GM19438 (cell line): ENCODE measurements around the gene JARID2.

Experiments
- ATAC-seq: cut with Tn5 transposase; IDR thresholded peaks from one replicate; pipeline ENCODE4 v1.9.1; 2021; ENCODE audit warnings: low read depth; ENCODE audit not compliant: unreplicated experiment

The JARID2 gene

GRCh38 chr6:15510536-15511247, 264.8 kb downstream of the JARID2 start:
- ATAC-seq, result no peak

- no peak for ATAC-seq
These were observed 265.6 kb downstream of the JARID2 start for GRCh38 chr6:15511248-15512125.

GRCh38 chr6:15512126-15512525, 266.3 kb downstream of the JARID2 start:
- no peak for ATAC-seq

DNA sequence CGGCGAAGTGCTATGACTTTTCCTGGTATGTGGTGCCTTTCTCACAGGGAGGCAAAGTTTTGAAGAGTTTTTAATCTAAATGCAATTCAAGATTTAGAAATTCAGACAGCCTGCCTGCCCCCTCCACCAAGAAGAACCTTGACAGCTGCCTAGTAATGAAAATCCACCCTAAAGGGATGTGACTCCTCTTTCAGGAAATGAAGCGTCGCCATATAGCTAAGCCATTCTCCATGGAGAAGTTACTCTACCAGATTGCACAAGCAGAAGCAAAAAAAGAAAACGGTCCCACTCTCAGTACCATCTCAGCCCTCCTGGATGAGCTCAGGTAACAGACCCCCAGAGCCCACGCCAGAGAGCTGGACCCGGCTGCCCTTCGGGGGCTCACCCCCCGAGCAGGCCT, 266.9 kb downstream of the JARID2 start:
- no peak for ATAC-seq

GRCh38 chr6:15513131-15513771, 267.4 kb downstream of the JARID2 start:
- no peak for ATAC-seq

DNA sequence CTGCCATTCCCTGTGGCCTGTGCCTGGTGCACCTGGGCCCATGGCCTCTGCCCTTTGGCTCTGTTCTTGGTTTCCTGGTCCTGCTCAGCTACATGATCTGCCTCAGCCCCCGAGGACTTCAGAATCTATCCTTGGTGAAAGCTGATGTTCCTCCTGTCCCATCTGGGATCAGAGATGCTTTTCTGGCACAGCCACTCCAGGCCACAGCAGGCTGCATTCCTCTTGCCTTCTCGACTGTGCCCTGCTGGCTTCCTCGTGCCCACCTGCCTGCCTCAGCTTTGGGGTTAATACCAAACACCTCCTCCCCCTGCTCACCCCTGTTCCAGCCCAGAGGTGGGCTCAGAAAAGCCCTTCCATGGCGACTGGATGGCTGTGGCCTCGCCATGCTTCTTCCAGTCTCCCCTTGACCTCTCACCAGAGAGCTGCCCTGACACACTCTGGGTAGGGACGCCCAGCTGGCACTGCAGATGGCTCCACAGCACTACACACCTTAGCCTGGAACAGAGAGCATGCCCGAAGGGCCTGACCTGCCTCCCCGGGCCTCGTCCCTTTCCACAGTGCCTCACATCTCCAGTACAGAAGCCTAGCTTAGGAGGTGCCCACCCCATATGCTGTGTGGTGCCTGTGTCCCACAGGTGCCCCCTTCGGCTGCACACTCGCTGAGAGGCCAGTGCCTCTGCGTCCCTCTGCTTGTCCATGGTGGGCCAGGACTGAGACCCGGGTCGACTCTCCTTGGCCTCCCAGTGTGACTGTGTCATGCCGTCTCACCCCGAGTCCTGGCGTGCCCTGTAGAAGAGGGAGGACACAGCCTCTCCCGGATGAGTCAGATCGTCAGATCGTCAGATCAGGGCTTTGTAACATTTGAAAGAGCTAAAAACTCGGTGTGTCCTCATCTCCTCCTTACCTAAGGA, 268.2 kb downstream of the JARID2 start:
- no peak for ATAC-seq

DNA sequence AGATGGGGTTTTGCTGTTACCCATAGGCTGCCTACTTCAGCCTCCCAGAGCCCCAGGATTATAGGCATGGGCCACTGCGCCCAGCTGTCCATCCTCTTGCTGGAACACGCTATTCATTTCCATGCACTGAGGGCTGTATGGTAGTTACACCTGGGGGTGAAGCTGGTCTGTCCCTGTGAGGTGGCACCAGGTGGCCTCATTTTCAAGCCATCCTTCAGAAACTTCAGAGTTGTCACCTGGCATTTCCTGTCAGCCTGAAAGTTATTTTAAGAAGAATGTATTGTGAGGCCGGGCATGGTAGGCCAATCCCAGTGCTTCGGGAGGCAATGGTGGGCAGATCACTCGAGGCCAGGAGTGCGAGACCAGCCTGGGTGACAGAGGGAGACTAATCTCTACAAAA, 269.4 kb downstream of the JARID2 start:
- ATAC-seq, result no peak

- no peak for ATAC-seq
These were observed 269.9 kb downstream of the JARID2 start for GRCh38 chr6:15515660-15516375.

DNA sequence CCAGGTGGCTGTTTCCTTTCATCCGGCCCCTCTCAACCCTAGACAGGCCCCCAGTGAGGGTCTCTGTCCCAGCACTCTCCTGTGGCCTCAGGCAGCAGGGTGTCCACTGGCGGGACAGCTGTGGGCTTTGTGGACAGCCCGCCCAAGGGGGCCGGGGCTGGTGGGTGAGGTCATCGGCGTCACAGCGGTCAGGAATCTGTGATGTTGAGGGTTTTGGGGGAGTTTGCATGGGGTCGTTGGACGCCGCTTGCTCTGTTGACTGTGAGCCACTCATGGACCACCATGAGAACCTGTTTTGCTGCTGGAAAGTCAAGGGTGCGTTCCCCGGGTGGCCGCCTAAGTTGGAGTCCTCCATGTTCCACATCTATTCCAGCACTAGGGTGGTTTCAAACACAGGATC, 270.5 kb downstream of the JARID2 start:
- ATAC-seq, result no peak

DNA sequence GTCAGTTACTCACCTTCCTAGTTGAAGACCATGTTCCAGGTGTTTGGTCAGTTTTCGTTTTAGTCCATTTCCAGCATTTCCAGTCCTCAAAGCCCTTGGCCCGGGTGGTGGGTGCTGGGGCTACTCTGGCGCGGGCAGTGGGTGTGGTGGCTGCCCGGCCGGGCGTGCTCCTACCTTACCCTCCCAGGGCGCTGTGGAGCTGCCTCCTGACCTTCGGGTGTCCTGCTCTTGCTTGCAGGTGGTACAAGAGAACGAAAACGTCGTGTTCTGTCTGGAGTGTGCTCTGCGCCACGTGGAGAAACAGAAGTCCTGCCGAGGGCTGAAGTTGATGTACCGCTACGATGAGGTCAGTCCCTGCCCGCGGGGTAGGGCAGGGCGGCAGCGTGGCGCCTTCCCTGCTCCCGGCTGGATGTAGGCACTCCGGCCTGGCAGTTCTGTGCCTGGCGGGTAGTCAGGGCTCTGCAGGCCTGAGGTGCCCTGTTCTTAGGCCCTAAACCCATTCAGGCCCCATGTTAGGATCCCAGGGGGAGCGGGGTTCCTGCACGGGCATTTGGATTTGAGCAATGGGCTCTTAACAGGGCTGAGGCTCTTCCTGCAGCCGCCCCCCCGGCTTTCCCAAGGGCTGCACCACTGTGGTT, 271.2 kb downstream of the JARID2 start:
- ATAC-seq, result no peak

GRCh38 chr6:15517600-15517999, 271.7 kb downstream of the JARID2 start:
- no peak for ATAC-seq

GRCh38 chr6:15518057-15518456, 272.2 kb downstream of the JARID2 start:
- ATAC-seq, result no peak

DNA sequence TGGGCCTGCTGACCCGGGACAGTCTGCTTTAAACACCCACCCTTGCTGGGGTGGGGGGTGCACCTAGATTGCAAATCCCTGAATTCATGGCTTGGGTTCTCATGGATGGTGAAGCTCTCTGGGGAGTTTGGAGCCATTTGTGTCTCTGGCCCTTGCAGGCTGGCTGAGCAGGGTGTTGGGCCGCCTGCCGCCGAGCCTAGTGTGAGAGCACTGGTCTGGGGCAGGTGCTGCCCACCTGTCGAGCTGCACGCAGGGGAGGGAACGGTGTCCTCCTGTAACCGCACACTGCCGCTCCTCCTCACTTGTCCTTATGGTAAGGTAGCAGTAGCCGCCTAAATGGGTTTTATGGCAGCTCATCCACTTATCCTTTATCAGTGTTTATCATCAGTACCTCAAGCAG, 273.0 kb downstream of the JARID2 start:
- ATAC-seq, result no peak

- no peak for ATAC-seq
These were observed 273.8 kb downstream of the JARID2 start for GRCh38 chr6:15519681-15520080.

DNA sequence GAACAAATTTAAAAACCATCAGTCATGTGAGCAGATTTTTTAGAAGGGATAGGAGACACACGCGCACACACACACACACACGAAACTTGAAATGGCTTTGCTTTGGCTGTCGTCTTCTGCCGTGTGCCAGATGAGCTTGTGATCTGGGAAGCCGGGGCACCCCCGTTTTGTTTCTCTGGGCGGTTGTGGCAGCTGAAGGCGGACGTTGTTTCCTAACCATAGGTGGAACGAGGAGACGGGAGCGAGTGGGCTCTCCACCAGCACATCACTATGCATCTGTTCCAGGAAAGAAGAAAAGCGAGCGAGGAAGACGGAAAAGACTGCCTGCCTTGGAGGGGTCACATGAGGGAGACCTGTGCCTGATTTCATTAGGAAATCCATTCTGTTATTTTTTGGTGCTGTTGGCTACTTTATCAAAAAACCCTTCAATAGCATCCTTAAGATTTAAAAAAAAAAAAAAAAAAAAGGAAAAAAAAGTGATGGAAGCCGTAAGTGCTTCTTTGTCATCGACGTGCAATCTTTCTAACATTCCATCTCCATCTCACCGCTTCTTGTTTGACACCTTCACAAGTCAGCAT, 274.8 kb downstream of the JARID2 start:
- ATAC-seq, result no peak

DNA sequence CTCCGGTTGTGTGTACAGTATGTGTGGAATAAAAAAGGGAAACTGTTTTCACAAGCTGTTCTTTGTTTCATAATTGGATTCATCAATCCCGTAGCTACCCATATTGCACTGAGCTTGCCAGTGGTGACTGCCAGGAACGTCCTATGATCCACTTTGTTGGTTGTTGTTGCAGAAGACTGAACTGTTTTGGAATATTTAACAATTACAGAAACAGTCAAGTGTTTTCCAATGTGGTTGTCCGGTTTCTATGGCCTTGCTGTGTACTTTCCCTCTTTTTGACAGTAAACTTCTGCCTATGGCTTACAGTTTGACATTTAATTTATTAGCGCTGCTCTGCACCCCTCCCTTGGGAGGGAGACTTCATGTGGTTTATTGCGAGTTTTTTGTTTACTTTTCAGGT, 275.7 kb downstream of the JARID2 start:
- ATAC-seq, result no peak

DNA sequence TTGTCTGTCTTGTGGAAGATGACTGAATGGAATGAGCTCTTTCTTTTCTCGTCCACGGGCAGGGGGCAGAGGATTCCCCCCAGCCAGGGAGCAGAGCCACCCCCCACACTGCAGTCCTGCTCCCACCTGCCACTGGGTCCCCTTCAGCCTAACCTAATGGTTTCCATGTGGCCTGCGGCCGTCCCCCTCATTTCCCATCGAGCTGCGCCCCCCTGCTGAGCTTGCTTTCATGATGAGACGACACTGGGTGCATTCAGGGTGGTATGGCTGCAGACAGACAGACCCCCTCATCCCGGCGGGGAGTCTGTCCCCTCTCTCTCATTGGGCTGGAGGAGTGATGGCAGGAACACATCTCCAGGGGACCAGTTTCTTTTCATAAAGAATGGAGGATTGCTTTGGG, 276.2 kb downstream of the JARID2 start:
- ATAC-seq, result no peak

DNA sequence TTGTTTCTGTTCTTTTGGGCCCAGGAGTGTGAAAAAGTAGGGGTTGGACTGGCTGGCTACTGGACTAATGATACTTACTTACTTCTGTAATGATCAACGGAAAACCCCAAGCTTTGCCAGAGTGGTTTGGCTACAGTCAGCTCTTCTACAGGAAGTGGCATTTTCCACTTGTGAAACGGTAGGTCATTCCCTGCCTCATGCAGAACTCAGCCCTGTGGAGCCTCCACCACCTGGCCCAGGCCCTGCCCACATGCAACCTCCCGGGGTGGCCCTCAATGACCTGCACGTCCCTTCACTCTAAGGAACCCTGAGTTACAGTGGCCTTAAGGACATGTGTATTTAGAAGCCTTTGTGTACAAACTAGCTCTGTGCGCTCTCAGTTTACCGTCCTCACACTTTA, 276.6 kb downstream of the JARID2 start:
- ATAC-seq, result no peak
